Loucy (cell line): Measurements from ENCODE around the gene OR1K1.

Experiments used
- H2AFZ ChIP-seq: fragments of 200-600 bp; sonication (generic); 2 replicates; pipeline ENCODE4 v1.6.0; 2016; ENCODE audit warnings: antibody characterized with exemption, mild to moderate bottlenecking, low read length, moderate library complexity
- H3F3A ChIP-seq: fragments of 200-600 bp; 2 replicates; pipeline ENCODE4 v1.6.0; 2016; ENCODE audit warnings: antibody characterized with exemption, low read depth, mild to moderate bottlenecking
- H3K27me3 ChIP-seq: fragments of 200-600 bp; sonication (generic); 2 replicates; pipeline ENCODE4 v1.6.1; 2014; ENCODE audit warnings: low read length, mild to moderate bottlenecking; ENCODE audit not compliant: insufficient read depth, poor library complexity, severe bottlenecking
- H3K36me3 ChIP-seq: fragments of 200-600 bp; sonication (generic); 2 replicates; pipeline ENCODE4 v1.6.1; 2016; ENCODE audit warnings: low read length; ENCODE audit not compliant: insufficient read depth
- H3K4me1 ChIP-seq: fragments of 200-600 bp; sonication (generic); 2 replicates; pipeline ENCODE4 v1.5.1; 2014; ENCODE audit warnings: low read length, mild to moderate bottlenecking; ENCODE audit not compliant: insufficient read depth, poor library complexity, severe bottlenecking
- H3K4me2 ChIP-seq: fragments of 200-600 bp; sonication (generic); 2 replicates; pipeline ENCODE4 v1.6.0; 2014; ENCODE audit warnings: antibody characterized with exemption, low read length, low read depth, mild to moderate bottlenecking; ENCODE audit not compliant: poor library complexity, severe bottlenecking
- H3K4me3 ChIP-seq: fragments of 200-600 bp; sonication (generic); 2 replicates; pipeline ENCODE4 v1.5.1; 2014; ENCODE audit warnings: low read length, mild to moderate bottlenecking, mixed read lengths; ENCODE audit not compliant: poor library complexity, severe bottlenecking
- H3K79me2 ChIP-seq: fragments of 200-600 bp; sonication (generic); 2 replicates; pipeline ENCODE4 v1.6.1; 2014; ENCODE audit warnings: low read length; ENCODE audit not compliant: insufficient read depth
- H3K9ac ChIP-seq: fragments of 200-600 bp; sonication (generic); 2 replicates; pipeline ENCODE4 v1.6.0; 2014; ENCODE audit warnings: mild to moderate bottlenecking, low read depth, low read length, moderate library complexity; ENCODE audit not compliant: poor library complexity, severe bottlenecking
- H3K9me2 ChIP-seq: fragments of 200-600 bp; sonication (generic); replicated peaks from 2 replicates; pipeline ENCODE4 v1.6.1; 2016; ENCODE audit warnings: low read depth, low read length, mixed read lengths
- H3K9me3 ChIP-seq: fragments of 200-600 bp; sonication (generic); 2 replicates; pipeline ENCODE4 v1.6.1; 2014; ENCODE audit warnings: mild to moderate bottlenecking, antibody characterized with exemption, low read length, low read depth; ENCODE audit not compliant: insufficient read depth
- H4K20me1 ChIP-seq: fragments of 200-600 bp; sonication (generic); 2 replicates; pipeline ENCODE4 v1.6.0; 2014; ENCODE audit warnings: antibody characterized with exemption, low read length, mild to moderate bottlenecking; ENCODE audit not compliant: insufficient read depth, poor library complexity, severe bottlenecking
- CTCF ChIP-seq: fragments of 200-600 bp; sonication (generic); conservative IDR thresholded peaks from 2 replicates; pipeline ENCODE4 v1.5.1; 2014; ENCODE audit warnings: mild to moderate bottlenecking, antibody characterized with exemption, low read length
- EZH2phosphoT487 ChIP-seq: fragments of 200-600 bp; IDR thresholded peaks from 2 replicates; pipeline ENCODE4 v1.6.1; 2018; ENCODE audit warnings: antibody characterized with exemption, mild to moderate bottlenecking, moderate library complexity, borderline replicate concordance

The OR1K1 gene

GRCh38 chr9:122800066-122801060, at the start of gene OR1K1:
TSS of gene OR1K1 (plus strand) at chr9:122800123. CDS start at chr9:122800123, 0 bp downstream.
- Histone ChIP-seq H3F3A (no peaks in the 10 kb centered on the region), H3K79me2 (no peaks in the 10 kb centered on the region), H3K27me3 (no peaks in the 10 kb centered on the region), H3K4me1 (no peaks in the 10 kb centered on the region), H3K4me3 (no peak within 1 kb of the TSS), H2AFZ (no peak within 1 kb of the TSS), H3K9ac (no peak within 1 kb of the TSS), H3K4me2 (no peak within 1 kb of the TSS), H4K20me1 (no peaks in the 10 kb centered on the region), H3K9me2 (no peaks in the 10 kb centered on the region), H3K9me3 (no peaks in the 10 kb centered on the region), H3K36me3 (no peaks in the 10 kb centered on the region)
- TF ChIP-seq EZH2phosphoT487 (no peak), CTCF (no peak)

DNA sequence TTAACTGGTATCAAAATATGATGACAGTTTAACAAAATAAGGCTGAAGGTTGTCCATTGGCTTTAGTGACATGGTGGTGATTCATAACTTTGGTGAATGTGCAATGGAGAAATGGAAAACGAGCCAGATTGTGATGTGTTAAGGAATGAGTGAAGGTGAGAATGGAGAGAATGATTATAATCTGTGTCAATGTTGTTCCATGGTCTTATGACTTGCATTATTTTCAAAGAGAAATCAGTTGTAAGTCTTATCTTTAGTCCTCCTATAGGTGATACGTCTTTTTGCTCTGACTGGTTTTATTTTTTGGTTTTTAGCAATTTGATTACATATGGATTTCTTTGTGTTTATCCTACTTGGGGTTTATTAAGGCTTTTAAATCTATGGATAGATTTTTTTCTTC, 45.1 kb upstream of the OR1K1 start:
- Histone ChIP-seq H3K36me3 (no peaks in the 10 kb centered on the region), H3K9ac (no peak overlapping the region), H4K20me1 (no peaks in the 10 kb centered on the region), H3K9me2 (no peaks in the 10 kb centered on the region), H2AFZ (no peak overlapping the region), H3F3A (no peaks in the 10 kb centered on the region), H3K4me2 (no peak overlapping the region), H3K4me3 (no peak overlapping the region), H3K79me2 (no peaks in the 10 kb centered on the region), H3K9me3 (no peaks in the 10 kb centered on the region), H3K27me3 (no peaks in the 10 kb centered on the region), H3K4me1 (no peaks in the 10 kb centered on the region)
- TF ChIP-seq CTCF = no peak
- TF ChIP-seq EZH2phosphoT487 = no peak

GRCh38 chr9:122767817-122768216, 32.1 kb upstream of the OR1K1 start:
- Histone ChIP-seq H3K4me2 (no peak overlapping the region), H3K4me3 (no peak overlapping the region), H3K27me3 (no peaks in the 10 kb centered on the region), H3K9me3 (0 out of 2 replicates have a peak, but pooled peaks cover 3% of the 10 kb centered on the region), H3K4me1 (no peaks in the 10 kb centered on the region), H3K79me2 (no peaks in the 10 kb centered on the region), H3K9ac (no peak overlapping the region), H2AFZ (no peak overlapping the region), H3F3A (no peaks in the 10 kb centered on the region), H4K20me1 (no peaks in the 10 kb centered on the region), H3K36me3 (no peaks in the 10 kb centered on the region), H3K9me2 (no peaks in the 10 kb centered on the region)
- TF ChIP-seq CTCF = no peak
- no peak for TF ChIP-seq EZH2phosphoT487
